Measurements from ENCODE around the gene RBMS3.

The RBMS3 gene

GRCh38 chr3:29265509-29266072, 15.3 kb upstream of the RBMS3 start:
- H3K4me3 Mint-ChIP-seq = no peak overlapping the region
- H3K27me3 Mint-ChIP-seq = no peaks in the 10 kb centered on the region
- H3K36me3 Mint-ChIP-seq = no peaks in the 10 kb centered on the region
- no peak overlapping the region for H3K27ac Mint-ChIP-seq
- H3K4me1 Mint-ChIP-seq = no peaks in the 10 kb centered on the region
- no peaks in the 10 kb centered on the region for H3K9me3 Mint-ChIP-seq
- ATAC-seq = no peak

GRCh38 chr3:29267226-29267625, 13.6 kb upstream of the RBMS3 start:
- no peak for ATAC-seq
- Mint-ChIP-seq H3K4me3 (no peak overlapping the region), H3K27ac (no peak overlapping the region), H3K9me3 (no peaks in the 10 kb centered on the region), H3K36me3 (no peaks in the 10 kb centered on the region), H3K27me3 (no peaks in the 10 kb centered on the region), H3K4me1 (no peaks in the 10 kb centered on the region)

- H3K9me3 Mint-ChIP-seq = no peaks in the 10 kb centered on the region
- no peaks in the 10 kb centered on the region for H3K27me3 Mint-ChIP-seq
- ATAC-seq = no peak
- H3K4me1 Mint-ChIP-seq = no peaks in the 10 kb centered on the region
- H3K27ac Mint-ChIP-seq = no peak overlapping the region
- no peaks in the 10 kb centered on the region for H3K36me3 Mint-ChIP-seq
- H3K4me3 Mint-ChIP-seq = no peak overlapping the region
Observed at GRCh38 chr3:29268651-29269050, 12.2 kb upstream of the RBMS3 start.

DNA sequence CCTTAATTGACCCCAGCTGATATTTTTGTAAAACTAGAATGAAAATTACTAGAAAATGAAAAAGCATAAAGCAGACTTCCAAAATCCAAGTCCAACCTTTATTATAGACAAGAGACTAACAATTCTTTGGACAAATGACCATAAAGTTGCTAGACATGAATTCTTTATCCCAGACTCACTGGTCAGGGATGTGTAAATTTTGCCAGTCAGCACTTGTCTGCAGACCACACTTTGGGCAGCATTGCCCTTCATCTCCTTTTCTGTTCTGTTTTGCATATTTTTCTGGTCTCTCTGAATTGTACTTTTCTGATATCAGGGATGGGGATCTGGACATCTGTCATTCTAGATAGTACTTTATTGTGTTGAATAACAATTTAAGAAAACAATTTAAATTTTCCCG, 10.1 kb upstream of the RBMS3 start:
- no peaks in the 10 kb centered on the region for H3K4me1 Mint-ChIP-seq
- H3K27me3 Mint-ChIP-seq = no peaks in the 10 kb centered on the region
- ATAC-seq = no peak
- H3K27ac Mint-ChIP-seq = no peak overlapping the region
- no peak overlapping the region for H3K4me3 Mint-ChIP-seq
- no peaks in the 10 kb centered on the region for H3K36me3 Mint-ChIP-seq
- H3K9me3 Mint-ChIP-seq = no peaks in the 10 kb centered on the region

GRCh38 chr3:29271475-29271874, 9.4 kb upstream of the RBMS3 start:
- Mint-ChIP-seq H3K9me3 (no peaks in the 10 kb centered on the region), H3K4me3 (no peak overlapping the region), H3K27ac (no peak overlapping the region), H3K4me1 (no peaks in the 10 kb centered on the region), H3K27me3 (no peaks in the 10 kb centered on the region), H3K36me3 (no peaks in the 10 kb centered on the region)
- ATAC-seq = no peak

- H3K27ac Mint-ChIP-seq = no peak overlapping the region
- no peaks in the 10 kb centered on the region for H3K9me3 Mint-ChIP-seq
- H3K27me3 Mint-ChIP-seq = no peaks in the 10 kb centered on the region
- H3K4me1 Mint-ChIP-seq = no peaks in the 10 kb centered on the region
- H3K4me3 Mint-ChIP-seq = no peak overlapping the region
- ATAC-seq = no peak
- no peaks in the 10 kb centered on the region for H3K36me3 Mint-ChIP-seq
Observed at GRCh38 chr3:29274667-29275066, 6.2 kb upstream of the RBMS3 start.

DNA sequence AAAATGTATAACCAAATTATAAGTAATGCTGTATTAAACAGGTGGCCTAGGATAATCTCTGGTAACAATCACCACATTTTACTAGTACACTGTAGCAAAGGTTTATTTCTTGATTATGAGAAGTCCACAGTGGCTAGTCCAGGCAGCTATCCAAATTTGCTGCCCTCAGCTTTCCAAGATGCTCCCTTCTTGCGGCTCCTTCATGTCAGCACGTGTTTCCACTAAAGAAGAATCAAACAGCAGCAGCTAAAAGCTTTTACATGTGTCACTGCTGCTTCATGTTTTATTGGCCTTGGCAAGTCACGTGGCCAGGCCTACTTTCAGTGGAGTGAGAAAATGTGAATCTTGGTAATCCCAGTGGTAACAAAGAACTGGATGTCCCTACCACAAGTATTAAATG, 5.6 kb upstream of the RBMS3 start:
- Mint-ChIP-seq H3K27ac (no peak overlapping the region), H3K9me3 (no peaks in the 10 kb centered on the region), H3K4me3 (no peak overlapping the region), H3K4me1 (peaks cover under 1% of the 10 kb centered on the region), H3K36me3 (no peaks in the 10 kb centered on the region), H3K27me3 (no peaks in the 10 kb centered on the region)
- no peak for ATAC-seq

- no peak overlapping the region for H3K27ac Mint-ChIP-seq
- peaks cover 19% of the 10 kb centered on the region for H3K4me1 Mint-ChIP-seq
- no peak overlapping the region for H3K4me3 Mint-ChIP-seq
- ATAC-seq = no peak
- H3K9me3 Mint-ChIP-seq = no peaks in the 10 kb centered on the region
- peaks cover 19% of the 10 kb centered on the region for H3K27me3 Mint-ChIP-seq
- no peaks in the 10 kb centered on the region for H3K36me3 Mint-ChIP-seq
Observed at GRCh38 chr3:29277249-29277648, 3.6 kb upstream of the RBMS3 start.

DNA sequence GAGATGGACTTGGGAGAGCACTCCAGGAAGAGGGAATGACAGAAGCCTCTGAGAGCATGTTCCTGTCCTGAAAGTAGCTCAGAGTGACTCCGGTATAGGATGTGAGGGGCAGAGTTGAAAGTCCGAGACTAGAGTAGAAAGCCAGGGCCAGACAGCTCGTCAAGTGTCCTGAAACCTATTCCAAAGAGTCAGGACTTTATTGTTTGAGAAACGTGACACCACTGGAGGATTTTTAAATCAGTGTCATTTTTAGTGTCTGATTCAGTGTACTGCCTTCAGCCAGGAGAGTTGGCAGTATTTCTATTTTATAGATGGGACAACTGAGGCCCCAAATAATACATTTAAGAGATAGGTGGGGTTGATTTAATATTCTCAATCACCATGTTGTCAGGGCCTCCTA, 1.6 kb upstream of the RBMS3 start:
- Mint-ChIP-seq H3K27me3 (peaks cover 22% of the 10 kb centered on the region), H3K4me3 (no peak overlapping the region)

DNA sequence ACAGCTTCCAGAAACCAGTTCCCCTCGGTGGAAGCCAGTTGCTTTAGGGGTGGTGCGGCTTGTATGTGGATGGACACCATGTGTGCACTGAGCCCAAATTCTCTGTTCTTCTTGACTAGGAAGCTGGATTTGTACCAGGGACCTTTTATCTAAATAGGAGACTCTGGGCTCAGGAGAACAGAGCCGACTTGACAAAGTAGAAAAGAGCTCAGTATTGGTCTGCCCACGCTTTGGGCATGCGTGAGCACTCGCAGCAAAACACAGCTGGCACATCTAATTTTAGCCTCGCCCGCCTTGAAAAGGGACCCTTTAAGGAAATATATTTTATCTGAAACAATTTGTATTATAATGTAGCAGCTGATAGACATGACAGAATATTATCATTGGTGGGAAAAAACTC, 1.1 kb upstream of the RBMS3 start:
- peaks cover 19% of the 10 kb centered on the region for H3K4me1 Mint-ChIP-seq
- no peaks in the 10 kb centered on the region for H3K9me3 Mint-ChIP-seq
- H3K27ac Mint-ChIP-seq = no peak overlapping the region
- peaks cover 22% of the 10 kb centered on the region for H3K27me3 Mint-ChIP-seq
- H3K36me3 Mint-ChIP-seq = no peaks in the 10 kb centered on the region
- H3K4me3 Mint-ChIP-seq = no peak overlapping the region
- no peak for ATAC-seq

More for the DNA sequence above, 1.6 kb upstream of the RBMS3 start:
- Mint-ChIP-seq H3K9me3 (no peaks in the 10 kb centered on the region), H3K27ac (no peak overlapping the region), H3K36me3 (no peaks in the 10 kb centered on the region), H3K4me1 (peaks cover 19% of the 10 kb centered on the region)
- ATAC-seq = no peak

DNA sequence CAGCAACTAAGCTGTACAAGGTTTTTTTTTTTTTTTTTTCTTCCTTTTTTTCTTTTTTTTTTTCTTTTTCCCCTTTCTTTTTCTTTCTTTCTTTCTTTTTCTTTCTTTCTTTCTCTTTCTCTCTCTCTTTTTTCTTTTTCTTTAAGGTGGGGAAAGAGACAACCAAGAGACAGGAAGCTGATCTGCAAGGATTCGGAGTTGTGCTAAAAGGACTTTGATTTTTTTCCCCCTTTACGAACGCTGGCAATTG, 148 bp downstream of the RBMS3 start:
- no peaks in the 10 kb centered on the region for H3K9me3 Mint-ChIP-seq
- H3K27me3 Mint-ChIP-seq = peaks cover 22% of the 10 kb centered on the region
- H3K4me3 Mint-ChIP-seq = peak overlapping the region; percentile 46
- no peaks in the 10 kb centered on the region for H3K36me3 Mint-ChIP-seq
- H3K4me1 Mint-ChIP-seq = peaks cover 19% of the 10 kb centered on the region
- ATAC-seq = no peak
- H3K27ac Mint-ChIP-seq = no peak overlapping the region

- Mint-ChIP-seq H3K36me3 (no peaks in the 10 kb centered on the region), H3K9me3 (no peaks in the 10 kb centered on the region), H3K4me1 (peaks cover 19% of the 10 kb centered on the region), H3K4me3 (peak overlapping the region; percentile 52), H3K27me3 (peaks cover 22% of the 10 kb centered on the region), H3K27ac (no peak overlapping the region)
- no peak for ATAC-seq
Observed at GRCh38 chr3:29281344-29282241, 722 bp downstream of the RBMS3 start.

DNA sequence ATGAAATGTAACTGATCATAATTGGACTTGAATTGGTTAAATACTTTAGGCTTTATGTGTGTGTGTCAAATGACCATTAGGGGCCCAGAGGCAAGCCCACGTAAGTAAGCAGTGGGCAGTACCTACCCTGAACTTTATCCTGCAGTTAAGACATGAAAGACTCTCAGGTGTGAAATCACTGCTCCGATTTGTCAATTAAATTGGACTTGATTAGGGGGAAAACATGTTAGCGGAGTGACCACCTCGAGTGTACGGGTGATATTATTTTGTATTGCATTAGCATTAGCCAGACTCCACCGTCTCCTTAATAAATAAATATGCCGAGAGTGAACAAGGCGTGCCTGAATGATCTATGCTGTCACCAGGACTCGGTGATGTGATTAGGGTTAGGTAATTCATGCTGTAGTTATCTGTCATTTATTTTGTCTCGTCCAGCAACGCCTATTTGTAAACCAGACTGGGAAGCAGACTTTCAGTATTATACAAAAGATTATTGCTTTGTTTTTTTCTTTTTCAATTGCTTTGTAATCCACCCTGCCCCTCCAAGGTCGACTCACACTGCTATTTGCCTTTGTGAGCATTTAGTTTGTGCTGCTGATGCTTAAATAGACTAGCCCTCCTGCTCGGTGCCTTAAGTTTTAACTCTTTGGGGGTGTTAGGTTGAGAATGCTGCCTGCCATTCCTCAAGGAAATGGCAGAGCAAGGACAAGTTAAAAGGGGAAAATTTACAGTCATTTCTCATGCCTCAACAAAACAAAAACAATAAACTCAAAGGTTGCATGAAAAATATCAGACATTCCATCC, 1.8 kb downstream of the RBMS3 start:
- ATAC-seq = no peak
- Mint-ChIP-seq H3K4me3 (no peak overlapping the region), H3K4me1 (peaks cover 19% of the 10 kb centered on the region), H3K36me3 (no peaks in the 10 kb centered on the region), H3K9me3 (no peaks in the 10 kb centered on the region), H3K27me3 (peaks cover 22% of the 10 kb centered on the region), H3K27ac (no peak overlapping the region)

- Mint-ChIP-seq H3K9me3 (no peaks in the 10 kb centered on the region), H3K36me3 (no peaks in the 10 kb centered on the region), H3K27ac (no peak overlapping the region), H3K27me3 (peaks cover 22% of the 10 kb centered on the region), H3K4me3 (no peak overlapping the region), H3K4me1 (peaks cover 19% of the 10 kb centered on the region)
- ATAC-seq = no peak
Observed at GRCh38 chr3:29283231-29284119, 2.6 kb downstream of the RBMS3 start.

- no peak for ATAC-seq
- Mint-ChIP-seq H3K27me3 (peaks cover 22% of the 10 kb centered on the region), H3K4me3 (no peak overlapping the region), H3K4me1 (peaks cover 19% of the 10 kb centered on the region), H3K36me3 (no peaks in the 10 kb centered on the region), H3K27ac (no peak overlapping the region), H3K9me3 (no peaks in the 10 kb centered on the region)
Observed at GRCh38 chr3:29284497-29284896, 3.6 kb downstream of the RBMS3 start.
